Glomerular visceral epithelial cell (primary cell): ENCODE data around the gene ANKRD53.
A peak's percentile ranks its signal among the peaks of the same experiment; 100 is the strongest.

ENCODE experiments used
- DNase-seq: peaks from one replicate; pipeline ENCODE4 v3.0.0-alpha.2; 2016; ENCODE audit errors: extremely low spot score

Gene ANKRD53

DNA sequence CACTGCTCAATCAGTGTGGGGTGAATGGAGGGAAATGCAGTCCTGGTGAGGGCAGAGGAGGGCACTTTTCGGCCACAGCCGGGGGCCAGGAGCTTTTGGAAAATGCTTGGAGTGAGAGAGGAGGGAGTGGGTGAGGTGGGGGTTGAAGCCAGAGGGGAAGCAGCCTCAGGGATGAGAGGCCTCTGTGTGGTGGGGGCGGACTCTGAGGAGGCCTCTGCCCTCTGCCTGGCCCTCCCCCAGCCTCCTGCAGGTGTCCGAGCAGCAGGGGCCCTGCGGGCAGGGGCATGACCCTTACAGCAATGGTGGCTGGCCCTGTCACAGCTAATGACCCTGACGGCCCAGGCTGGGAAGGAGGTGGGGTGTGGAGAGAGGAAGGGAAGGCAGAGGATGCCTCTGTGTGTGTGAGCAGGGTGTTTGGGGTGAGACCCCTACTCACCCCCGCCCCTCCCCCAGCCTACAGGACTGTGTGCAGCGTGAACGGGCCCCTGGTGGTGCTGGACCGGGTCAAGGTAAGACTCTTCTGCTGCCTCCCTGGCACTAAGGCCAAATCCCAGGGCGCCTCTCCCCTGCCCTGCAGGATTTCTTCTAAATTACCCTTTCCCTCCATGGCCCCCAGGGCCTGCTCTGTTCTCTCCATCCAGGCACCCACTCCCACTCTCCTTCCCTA, 35.1 kb upstream of the ANKRD53 start:
- no peak for DNase-seq

DNA sequence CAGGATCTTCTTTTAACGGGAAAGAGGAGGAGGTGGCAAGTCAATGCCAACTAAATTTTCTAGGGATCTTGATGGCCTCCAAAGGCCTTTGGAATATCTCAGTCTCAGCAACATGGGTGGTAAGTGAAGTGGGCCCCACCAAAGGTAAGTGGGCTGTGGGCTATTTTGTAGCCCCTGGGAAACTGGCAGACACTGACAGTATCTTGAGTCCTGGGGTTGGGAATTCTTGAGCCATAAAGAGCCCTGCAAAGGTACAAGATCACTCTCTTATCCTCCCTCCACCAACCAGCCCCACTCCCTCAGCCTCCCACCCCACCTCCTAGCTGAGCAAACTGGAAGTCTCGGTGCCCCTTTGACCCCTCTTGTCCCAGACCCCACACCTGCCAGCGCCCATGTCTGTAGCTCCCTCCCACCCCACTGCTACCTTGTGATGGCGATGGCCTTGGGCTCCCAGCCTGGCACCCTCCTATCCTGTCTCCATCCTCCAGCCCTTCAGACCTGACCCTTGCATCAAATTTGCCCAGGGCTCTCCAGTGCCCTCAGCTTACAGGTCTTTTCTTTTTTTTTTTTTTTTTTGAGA, 34.2 kb upstream of the ANKRD53 start:
- no peak for DNase-seq

DNA sequence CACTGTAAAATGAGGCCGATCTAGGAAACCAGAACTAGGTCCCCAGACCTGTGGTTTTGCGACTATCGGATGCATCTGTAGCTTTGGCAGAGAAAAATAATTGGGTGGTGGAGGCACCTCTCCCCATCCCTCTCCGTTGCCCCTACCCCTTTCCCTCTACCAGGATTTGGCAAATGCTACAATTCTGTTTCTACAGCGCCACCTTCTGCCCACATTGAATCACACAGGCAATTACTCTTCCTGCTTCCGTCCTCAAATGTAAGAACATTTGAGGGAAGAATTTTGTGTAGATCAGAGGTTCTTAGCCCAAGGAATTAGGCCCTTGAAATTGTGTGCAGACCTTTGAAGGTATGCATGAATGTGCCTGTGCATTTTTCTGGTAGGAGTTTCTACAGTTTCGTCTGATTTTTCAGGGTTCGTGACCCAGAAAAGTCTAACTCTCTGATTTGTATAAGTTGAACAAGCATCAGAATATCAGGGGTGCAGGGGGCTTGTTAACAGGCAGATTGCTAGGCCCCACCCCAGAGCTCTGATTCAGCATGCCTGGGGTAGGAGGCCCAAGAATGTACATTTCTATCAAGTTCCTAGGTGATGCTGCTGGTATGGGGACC, 31.5 kb upstream of the ANKRD53 start:
- peak; percentile 39 for DNase-seq

DNA sequence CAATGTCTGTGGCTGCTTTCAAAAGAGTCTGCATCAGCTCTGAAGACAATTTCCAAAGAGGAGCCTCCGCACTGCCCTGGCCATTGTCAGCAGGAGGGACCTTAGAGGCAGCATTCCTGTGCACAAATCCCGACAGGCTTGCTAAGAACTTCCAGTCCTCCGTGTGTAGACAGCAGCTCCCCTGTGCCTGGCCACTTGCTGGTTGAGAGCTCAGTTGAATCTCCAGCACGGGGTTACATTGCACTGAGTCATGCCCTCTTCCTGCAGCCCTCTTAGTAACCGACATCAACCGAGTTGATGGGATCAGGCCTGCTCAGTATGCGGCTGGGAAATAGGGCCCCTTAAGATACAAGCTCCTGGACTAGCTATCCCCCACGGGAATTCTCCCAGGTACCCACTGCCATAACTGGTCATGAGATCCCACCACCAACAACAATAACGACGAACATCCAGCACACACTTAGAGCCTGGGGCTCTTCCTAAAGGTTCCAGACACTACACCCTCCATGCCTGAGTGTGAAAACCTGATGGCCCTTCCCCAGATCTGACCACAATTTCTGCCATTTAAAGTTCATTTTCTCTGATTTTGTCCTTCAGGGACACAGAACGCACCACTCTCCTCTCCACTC, 30.8 kb upstream of the ANKRD53 start:
- DNase-seq, result peak; percentile 32

DNA sequence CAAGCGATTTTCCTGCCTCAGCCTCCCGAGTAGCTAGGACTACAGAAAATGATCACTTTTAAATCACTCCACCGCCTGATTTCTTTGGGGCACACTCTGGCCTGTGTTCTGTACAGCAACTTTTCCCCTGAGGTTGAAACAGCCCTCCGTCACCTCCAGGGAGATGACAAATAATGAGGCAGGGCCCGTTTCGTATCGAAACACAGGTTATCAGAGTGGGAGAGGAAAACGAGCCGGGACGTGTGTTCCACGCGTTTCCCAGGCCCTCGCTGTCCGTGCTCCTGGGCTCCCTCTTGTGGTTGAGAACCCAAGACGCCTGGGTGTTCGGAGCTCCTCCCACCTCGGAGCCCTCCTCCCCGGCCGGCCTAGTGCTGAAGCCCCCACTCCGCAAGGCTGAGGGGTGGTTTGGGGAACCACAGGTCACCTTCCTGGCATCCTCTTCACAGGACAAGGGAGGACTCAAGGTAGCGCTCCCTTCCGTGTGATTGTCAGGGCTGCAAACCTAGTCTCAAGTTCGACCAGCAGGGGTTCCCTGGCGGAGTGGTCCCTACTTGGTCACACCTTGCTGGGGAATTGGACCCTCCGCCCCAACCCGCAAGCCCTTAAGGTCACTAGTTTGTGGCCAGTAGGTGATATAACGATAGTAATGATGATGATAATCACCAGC, 30.0 kb upstream of the ANKRD53 start:
- peak; percentile 67 for DNase-seq

- no peak for DNase-seq
Measured at GRCh38 chr2:70949086-70949485, 29.3 kb upstream of the ANKRD53 start.

- DNase-seq, result no peak
Measured at GRCh38 chr2:70954886-70955285, 23.5 kb upstream of the ANKRD53 start.

DNA sequence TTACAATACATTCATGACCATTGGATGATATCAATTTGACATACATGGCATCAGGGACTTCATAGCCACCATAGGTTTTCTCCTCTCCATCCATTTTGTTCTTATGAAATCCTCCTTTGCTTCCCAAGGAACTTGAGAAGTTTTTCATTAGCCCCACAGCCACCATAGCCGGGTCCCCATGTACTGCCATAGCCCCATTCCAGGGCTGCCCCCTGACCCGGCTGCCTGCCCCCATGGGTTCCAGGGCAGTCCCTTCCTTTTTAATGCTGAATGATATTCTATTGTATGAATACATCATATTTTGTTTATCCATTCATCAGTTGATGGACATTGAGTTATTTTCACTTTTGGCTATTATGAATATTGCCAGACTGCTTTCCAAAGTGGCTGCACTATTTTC, 22.3 kb upstream of the ANKRD53 start:
- DNase-seq, result no peak

GRCh38 chr2:70957798-70958197, 20.6 kb upstream of the ANKRD53 start:
- no peak for DNase-seq

GRCh38 chr2:70958759-70959158, 19.7 kb upstream of the ANKRD53 start:
- no peak for DNase-seq

- no peak for DNase-seq
Measured at GRCh38 chr2:70959271-70959761, 19.1 kb upstream of the ANKRD53 start.

GRCh38 chr2:70959851-70960832, 18.3 kb upstream of the ANKRD53 start:
- DNase-seq, result no peak

DNA sequence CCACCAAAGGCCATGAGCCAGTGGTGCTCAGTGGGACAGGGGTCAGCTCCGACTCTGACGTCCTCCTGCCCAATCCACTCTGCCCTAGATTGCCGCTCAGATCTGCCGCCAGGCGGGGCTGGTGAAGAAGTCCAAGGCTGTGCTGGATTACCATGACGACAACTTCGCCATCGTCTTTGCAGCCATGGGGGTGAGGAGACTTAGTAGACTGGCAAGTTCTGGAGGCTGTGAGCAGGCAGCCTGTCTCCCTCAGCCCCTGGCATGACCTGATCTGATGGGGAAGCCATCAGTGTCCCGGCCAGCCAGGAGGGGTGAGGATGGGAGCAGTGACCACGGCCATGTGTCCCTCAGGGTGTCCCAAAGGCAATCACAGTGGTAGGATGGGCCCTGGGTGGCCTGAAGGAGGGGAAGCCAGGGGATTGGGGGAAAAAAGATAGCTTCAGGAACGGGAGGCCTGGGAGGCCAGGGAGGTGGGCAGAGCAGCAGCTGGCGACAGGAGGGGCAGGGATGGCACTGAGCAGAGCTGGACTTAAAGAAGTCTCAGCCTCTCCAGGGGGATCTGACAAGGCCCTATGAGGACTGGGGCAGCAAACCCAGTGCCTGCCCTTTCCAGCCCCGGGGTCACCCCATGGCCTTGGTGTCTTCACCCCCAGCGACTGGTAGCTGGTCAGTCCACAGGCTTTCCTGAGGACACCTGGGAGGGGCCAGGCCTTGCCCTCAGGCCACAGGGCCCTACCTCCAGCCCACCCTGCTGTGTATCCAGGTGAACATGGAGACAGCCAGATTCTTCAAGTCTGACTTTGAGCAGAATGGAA, 17.4 kb upstream of the ANKRD53 start:
- DNase-seq, result no peak

DNA sequence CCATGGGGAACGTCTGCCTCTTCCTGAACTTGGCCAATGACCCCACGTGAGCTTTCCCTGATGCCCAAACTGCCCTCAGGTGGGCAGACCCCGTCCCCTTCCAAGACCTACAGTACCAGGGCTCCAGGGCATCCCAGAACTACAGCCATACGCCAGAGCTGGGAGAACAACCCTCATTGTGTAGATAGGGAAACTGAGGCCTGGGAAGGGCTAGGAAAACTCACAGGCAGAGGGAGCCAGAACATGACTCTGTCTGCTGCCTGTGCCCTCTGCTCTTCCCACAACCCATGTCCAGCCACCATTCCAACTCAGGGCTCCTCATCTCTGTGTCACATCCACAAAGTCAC, 16.8 kb upstream of the ANKRD53 start:
- no peak for DNase-seq

DNA sequence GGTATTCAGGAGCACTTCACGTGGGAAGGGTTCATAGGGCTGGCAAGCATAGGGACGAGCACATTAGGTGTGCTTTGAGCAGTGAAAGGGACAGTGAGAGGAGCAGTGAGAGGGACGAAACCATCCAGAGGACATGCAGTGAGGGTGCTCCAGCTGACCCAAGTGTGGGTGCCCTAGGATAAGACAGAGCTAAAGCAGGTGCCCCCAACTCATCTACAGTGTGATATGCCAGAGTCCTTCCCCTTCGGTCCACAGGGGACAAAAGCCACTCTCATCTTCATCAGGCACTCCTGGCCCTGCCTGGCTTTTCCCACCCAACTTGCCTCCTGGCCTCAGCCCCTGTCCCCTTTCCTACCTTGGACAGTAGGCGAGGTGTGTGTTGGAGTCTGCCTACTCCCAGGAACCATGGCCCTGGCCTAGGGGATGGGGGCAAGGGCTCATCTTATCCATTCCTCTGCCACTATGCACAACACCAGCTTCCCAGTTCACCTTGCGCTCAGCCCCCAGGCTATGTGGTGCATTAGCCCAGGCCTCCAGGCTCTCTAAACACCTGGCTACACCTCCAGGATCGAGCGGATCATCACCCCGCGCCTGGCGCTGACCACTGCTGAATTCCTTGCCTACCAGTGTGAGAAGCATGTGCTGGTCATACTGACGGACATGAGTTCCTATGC, 16.1 kb upstream of the ANKRD53 start:
- DNase-seq, result no peak

GRCh38 chr2:70962885-70963878, 15.2 kb upstream of the ANKRD53 start:
- no peak for DNase-seq

DNA sequence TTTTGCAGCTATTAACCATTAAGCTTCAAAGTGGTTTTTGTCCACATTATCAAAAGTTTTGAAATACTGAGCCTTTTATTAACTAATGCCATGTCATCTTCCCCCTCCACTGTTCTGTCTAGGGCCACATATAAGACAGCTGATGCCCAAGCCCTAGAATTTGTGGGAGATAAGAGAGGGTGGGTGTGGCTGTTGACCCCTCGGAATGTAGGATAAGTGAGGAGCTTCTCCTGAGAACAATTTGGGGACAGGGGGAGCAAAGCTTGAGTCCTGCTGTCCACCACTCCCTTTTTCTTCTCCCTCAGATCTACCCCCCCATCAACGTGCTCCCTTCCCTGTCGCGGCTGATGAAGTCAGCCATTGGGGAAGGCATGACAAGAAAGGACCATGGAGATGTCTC, 14.3 kb upstream of the ANKRD53 start:
- DNase-seq, result no peak

GRCh38 chr2:70964596-70965386, 13.6 kb upstream of the ANKRD53 start:
- DNase-seq, result peak; percentile 56
